ENCODE data around the gene FAM174B.

DNA sequence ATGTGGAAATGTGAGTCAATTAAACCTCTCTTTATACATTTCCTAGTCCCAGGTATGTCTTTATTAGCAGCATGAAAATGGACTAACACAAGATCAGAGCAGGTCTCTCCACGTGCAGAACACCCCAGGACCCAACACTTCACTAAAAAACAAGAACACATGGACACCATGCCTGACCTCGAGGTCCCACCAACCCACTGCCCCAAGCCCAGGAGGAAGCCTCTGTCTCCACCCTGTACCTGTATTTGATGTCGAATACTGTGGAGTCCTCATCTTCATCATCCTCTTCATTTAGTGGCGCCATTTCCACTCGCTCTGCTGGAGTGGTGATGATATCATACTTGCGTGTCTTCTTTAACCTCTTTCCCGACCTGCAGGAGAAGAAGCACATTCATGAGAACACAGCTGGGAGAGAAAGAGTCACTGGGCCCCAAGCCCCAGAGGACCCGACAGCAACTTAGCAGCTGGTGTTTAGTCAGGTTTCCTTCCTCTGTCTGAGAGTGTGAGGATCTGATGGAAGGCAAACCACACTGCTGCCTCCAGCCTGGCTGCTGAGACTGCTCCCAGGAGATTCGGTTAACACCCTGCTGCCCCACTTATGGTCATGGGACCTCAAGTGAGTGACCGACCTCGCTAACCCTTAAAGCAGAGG lies 25.5 kb downstream of the FAM174B start:
- TF ChIP-seq, protein P1, sequence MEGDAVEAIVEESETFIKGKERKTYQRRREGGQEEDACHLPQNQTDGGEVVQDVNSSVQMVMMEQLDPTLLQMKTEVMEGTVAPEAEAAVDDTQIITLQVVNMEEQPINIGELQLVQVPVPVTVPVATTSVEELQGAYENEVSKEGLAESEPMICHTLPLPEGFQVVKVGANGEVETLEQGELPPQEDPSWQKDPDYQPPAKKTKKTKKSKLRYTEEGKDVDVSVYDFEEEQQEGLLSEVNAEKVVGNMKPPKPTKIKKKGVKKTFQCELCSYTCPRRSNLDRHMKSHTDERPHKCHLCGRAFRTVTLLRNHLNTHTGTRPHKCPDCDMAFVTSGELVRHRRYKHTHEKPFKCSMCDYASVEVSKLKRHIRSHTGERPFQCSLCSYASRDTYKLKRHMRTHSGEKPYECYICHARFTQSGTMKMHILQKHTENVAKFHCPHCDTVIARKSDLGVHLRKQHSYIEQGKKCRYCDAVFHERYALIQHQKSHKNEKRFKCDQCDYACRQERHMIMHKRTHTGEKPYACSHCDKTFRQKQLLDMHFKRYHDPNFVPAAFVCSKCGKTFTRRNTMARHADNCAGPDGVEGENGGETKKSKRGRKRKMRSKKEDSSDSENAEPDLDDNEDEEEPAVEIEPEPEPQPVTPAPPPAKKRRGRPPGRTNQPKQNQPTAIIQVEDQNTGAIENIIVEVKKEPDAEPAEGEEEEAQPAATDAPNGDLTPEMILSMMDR (IDR thresholded peaks at IDR 0.05): no peak
- TF ChIP-seq POLR2A (IDR thresholded peaks at IDR 0.05): no peak
